Measurements from ENCODE around the gene LANCL2. TPM values are rescaled to one million over a fixed set of nuclear protein-coding genes. Genes with fewer than 3 reads are reported as not detected.

Gene LANCL2
- total RNA-seq, 1 experiment from 2014 or later = 18.5 TPM

GRCh38 chr7:55467047-55467593, 102.0 kb downstream of the LANCL2 start:
- no peak overlapping the region for H3K4me3 Mint-ChIP-seq (ENCODE audit: unreplicated experiment)
- H3K4me1 Mint-ChIP-seq (ENCODE audit: low read depth, unreplicated experiment) = no peaks in the 10 kb centered on the region
- no peaks in the 10 kb centered on the region for H3K27me3 ChIP-seq (replicated peaks; ENCODE audit: control insufficient read depth, insufficient read depth, low read length)
- BruUV-seq (replicated peaks) = no TSS peak
- intact Hi-C loops (cut with micrococcal nuclease; ENCODE audit: unreplicated experiment) = no loop called here
- peaks cover 13% of the 10 kb centered on the region for H3K36me3 Mint-ChIP-seq (ENCODE audit: insufficient read depth, unreplicated experiment)
- no peak overlapping the region for H3K27ac Mint-ChIP-seq (ENCODE audit: unreplicated experiment)
- POLR2A ChIA-PET = no interaction called here
- TF ChIP-seq CTCF (IDR thresholded peaks at IDR 0.05; ENCODE audit: insufficient read depth in 1 of 2, low read depth in 1 of 2, low read length in 1 of 2, severe bottlenecking in 1 of 2, unreplicated experiment in 1 of 2) = no peak
- no peaks in the 10 kb centered on the region for H3K4me1 ChIP-seq
- H3K9me3 ChIP-seq = no peaks in the 10 kb centered on the region
- peaks cover 10% of the 10 kb centered on the region for H3K9me3 Mint-ChIP-seq (ENCODE audit: unreplicated experiment)
- no peak for DNase-seq
- no peaks in the 10 kb centered on the region for H3K27me3 Mint-ChIP-seq (ENCODE audit: insufficient read depth, unreplicated experiment)
- H3K4me3 ChIP-seq (ENCODE audit: low read depth, low read length) = no peak overlapping the region
- CTCF ChIA-PET = no interaction called here
- H3K36me3 ChIP-seq (ENCODE audit: control insufficient read depth, insufficient read depth, low read length) = no peaks in the 10 kb centered on the region; the same call in 1 of the 2 replicates

GRCh38 chr7:55468495-55468894, 103.4 kb downstream of the LANCL2 start:
- Histone ChIP-seq H3K9me3 (no peaks in the 10 kb centered on the region), H3K4me3 (ENCODE audit: low read depth, low read length) (no peak overlapping the region), H3K4me1 (no peaks in the 10 kb centered on the region), H3K27me3 (replicated peaks; ENCODE audit: control insufficient read depth, insufficient read depth, low read length) (no peaks in the 10 kb centered on the region), H3K36me3 (ENCODE audit: control insufficient read depth, insufficient read depth, low read length) (no peaks in the 10 kb centered on the region; the same call in 1 of the 2 replicates)
- Mint-ChIP-seq H3K27me3 (ENCODE audit: insufficient read depth, unreplicated experiment) (no peaks in the 10 kb centered on the region), H3K27ac (ENCODE audit: unreplicated experiment) (no peak overlapping the region), H3K36me3 (ENCODE audit: insufficient read depth, unreplicated experiment) (peaks cover 8% of the 10 kb centered on the region), H3K4me3 (ENCODE audit: unreplicated experiment) (no peak overlapping the region), H3K9me3 (ENCODE audit: unreplicated experiment) (peaks cover 10% of the 10 kb centered on the region), H3K4me1 (ENCODE audit: low read depth, unreplicated experiment) (no peaks in the 10 kb centered on the region)
- BruUV-seq (replicated peaks) = no TSS peak
- no peak for DNase-seq
- CTCF ChIA-PET = no interaction called here
- TF ChIP-seq CTCF (IDR thresholded peaks at IDR 0.05; ENCODE audit: insufficient read depth in 1 of 2, low read depth in 1 of 2, low read length in 1 of 2, severe bottlenecking in 1 of 2, unreplicated experiment in 1 of 2) = no peak
- POLR2A ChIA-PET = no interaction called here
- intact Hi-C loops (cut with micrococcal nuclease; ENCODE audit: unreplicated experiment) = no loop called here

- H3K27me3 Mint-ChIP-seq (ENCODE audit: insufficient read depth, unreplicated experiment) = no peaks in the 10 kb centered on the region
Measured at GRCh38 chr7:55469271-55469681, 104.1 kb downstream of the LANCL2 start.

More at GRCh38 chr7:55469271-55469681, 104.1 kb downstream of the LANCL2 start:
- Mint-ChIP-seq H3K27ac (ENCODE audit: unreplicated experiment) (no peak overlapping the region), H3K4me3 (ENCODE audit: unreplicated experiment) (no peak overlapping the region), H3K36me3 (ENCODE audit: insufficient read depth, unreplicated experiment) (peaks cover 7% of the 10 kb centered on the region), H3K9me3 (ENCODE audit: unreplicated experiment) (peaks cover 10% of the 10 kb centered on the region), H3K4me1 (ENCODE audit: low read depth, unreplicated experiment) (no peaks in the 10 kb centered on the region)
- no TSS peak for BruUV-seq (replicated peaks)
- CTCF ChIA-PET = no interaction called here
- H3K36me3 ChIP-seq (ENCODE audit: control insufficient read depth, insufficient read depth, low read length) = no peaks in the 10 kb centered on the region; the same call in 1 of the 2 replicates
- H3K27me3 ChIP-seq (replicated peaks; ENCODE audit: control insufficient read depth, insufficient read depth, low read length) = no peaks in the 10 kb centered on the region
- no peak overlapping the region for H3K4me3 ChIP-seq (ENCODE audit: low read depth, low read length)
- POLR2A ChIA-PET = no interaction called here
- intact Hi-C loops (cut with micrococcal nuclease; ENCODE audit: unreplicated experiment) = no loop called here
- TF ChIP-seq CTCF (IDR thresholded peaks at IDR 0.05; ENCODE audit: insufficient read depth in 1 of 2, low read depth in 1 of 2, low read length in 1 of 2, severe bottlenecking in 1 of 2, unreplicated experiment in 1 of 2) = no peak
- no peaks in the 10 kb centered on the region for H3K9me3 ChIP-seq
- no peak for DNase-seq
- H3K4me1 ChIP-seq = no peaks in the 10 kb centered on the region
